ENCODE results near the gene ACER3. TPM values are rescaled to one million over a fixed set of nuclear protein-coding genes. Genes with fewer than 3 reads are reported as not detected.

The ACER3 gene
- total and polyA plus RNA-seq, 4 experiments from 2014 or later: 2.9 to 6.8 (median 5.0) TPM

- intact Hi-C loops (cut with micrococcal nuclease): no loop called here
- H3K4me1 ChIP-seq (ENCODE audit: insufficient read depth, low read length): no peaks in the 10 kb centered on the region
- H3K27ac ChIP-seq (ENCODE audit: low read depth, low read length): no peak overlapping the region
- H3K4me3 ChIP-seq (ENCODE audit: low read length in 2 of 2): no peak overlapping the region
- no peaks in the 10 kb centered on the region for H3K27me3 ChIP-seq (ENCODE audit: insufficient read depth, low read length)
- H3K9me3 Mint-ChIP-seq: peaks cover 0 to 2% (median 0%) of the 10 kb centered on the region in 8 donors
- no peaks in the 10 kb centered on the region for H3K36me3 Mint-ChIP-seq
- H3K27ac Mint-ChIP-seq: no peak overlapping the region
- ChIA-PET POLR2A (ENCODE audit: partially characterized antibody) (no interaction called here), CTCF (ENCODE audit: partially characterized antibody) (interaction anchor here (1.1 kb wide), 1 partner anchor 18 kb away, joined by 4 read pairs; no protein-coding TSS in a partner anchor)
- H3K4me1 Mint-ChIP-seq: no peaks in the 10 kb centered on the region
- H3K36me3 ChIP-seq (ENCODE audit: insufficient read depth, low read length): no peaks in the 10 kb centered on the region
- no peak for DNase-seq
- no peak overlapping the region for H3K4me3 Mint-ChIP-seq
- no peaks in the 10 kb centered on the region for H3K9me3 ChIP-seq (ENCODE audit: control insufficient read depth in 1 of 2, low read length in 2 of 2)
- H3K27me3 Mint-ChIP-seq: peaks cover 22 to 27% of the 10 kb centered on the region in 2 donors
Observed at GRCh38 chr11:77027275-77027674, 166.6 kb downstream of the ACER3 start.

DNA sequence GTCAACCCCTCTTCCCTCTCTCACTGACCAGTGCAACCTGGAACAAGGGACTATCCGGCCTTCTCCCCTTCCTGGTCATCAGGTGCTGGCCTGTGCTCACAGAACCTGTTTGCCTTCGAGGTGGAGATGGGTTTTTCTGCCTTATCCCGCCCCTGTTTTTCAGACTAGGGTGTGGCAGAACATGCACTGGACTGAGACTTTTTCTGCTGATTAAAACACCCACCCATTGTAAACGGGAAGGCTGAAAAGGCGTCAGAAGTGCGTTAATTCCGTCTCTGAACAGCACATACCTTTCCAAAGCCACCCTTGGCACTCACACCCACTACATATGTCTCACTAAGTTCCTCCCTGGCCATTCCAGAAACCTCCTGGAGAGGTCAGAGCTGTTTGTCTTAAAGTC, 169.1 kb downstream of the ACER3 start:
- Histone ChIP-seq H3K27me3 (ENCODE audit: insufficient read depth, low read length) (no peaks in the 10 kb centered on the region), H3K4me3 (ENCODE audit: low read length in 2 of 2) (no peak overlapping the region), H3K27ac (ENCODE audit: low read depth, low read length) (no peak overlapping the region), H3K9me3 (ENCODE audit: control insufficient read depth in 1 of 2, low read length in 2 of 2) (no peaks in the 10 kb centered on the region), H3K4me1 (ENCODE audit: insufficient read depth, low read length) (no peaks in the 10 kb centered on the region), H3K36me3 (ENCODE audit: insufficient read depth, low read length) (no peaks in the 10 kb centered on the region)
- Mint-ChIP-seq H3K4me1 (no peaks in the 10 kb centered on the region), H3K4me3 (no peak overlapping the region), H3K27ac (no peak overlapping the region), H3K27me3 (peaks cover 22 to 27% of the 10 kb centered on the region in 2 donors), H3K9me3 (peaks cover 0 to 2% (median 0%) of the 10 kb centered on the region in 8 donors), H3K36me3 (no peaks in the 10 kb centered on the region)
- no peak for DNase-seq
- ChIA-PET CTCF (ENCODE audit: partially characterized antibody) (no interaction called here), POLR2A (ENCODE audit: partially characterized antibody) (no interaction called here)
- intact Hi-C loops (cut with micrococcal nuclease): no loop called here

- no peaks in the 10 kb centered on the region for H3K36me3 Mint-ChIP-seq
- Histone ChIP-seq H3K4me3 (ENCODE audit: low read length in 2 of 2) (no peak overlapping the region), H3K4me1 (ENCODE audit: insufficient read depth, low read length) (no peaks in the 10 kb centered on the region), H3K36me3 (ENCODE audit: insufficient read depth, low read length) (no peaks in the 10 kb centered on the region), H3K27ac (ENCODE audit: low read depth, low read length) (no peak overlapping the region), H3K27me3 (ENCODE audit: insufficient read depth, low read length) (no peaks in the 10 kb centered on the region), H3K9me3 (ENCODE audit: control insufficient read depth in 1 of 2, low read length in 2 of 2) (no peaks in the 10 kb centered on the region)
- POLR2A ChIA-PET (ENCODE audit: partially characterized antibody): no interaction called here
- peaks cover 0 to 2% (median 0%) of the 10 kb centered on the region in 8 donors for H3K9me3 Mint-ChIP-seq
- intact Hi-C loops (cut with micrococcal nuclease): no loop called here
- DNase-seq: no peak
- H3K4me3 Mint-ChIP-seq: no peak overlapping the region
- peaks cover 24 to 33% of the 10 kb centered on the region in 2 donors for H3K27me3 Mint-ChIP-seq
- CTCF ChIA-PET (ENCODE audit: partially characterized antibody): interaction anchor here (0.8 to 0.9 kb wide), 2 partner anchors 60 to 96 kb away, joined by 4 to 6 read pairs; no protein-coding TSS in a partner anchor
- H3K4me1 Mint-ChIP-seq: no peaks in the 10 kb centered on the region
- H3K27ac Mint-ChIP-seq: no peak overlapping the region
Observed at GRCh38 chr11:77030834-77031414, 170.2 kb downstream of the ACER3 start.

- peaks cover 24 to 39% of the 10 kb centered on the region in 2 donors for H3K27me3 Mint-ChIP-seq
- POLR2A ChIA-PET (ENCODE audit: partially characterized antibody): no interaction called here
Observed at GRCh38 chr11:77031599-77031998, 170.9 kb downstream of the ACER3 start.

GRCh38 chr11:77035039-77035438, 174.3 kb downstream of the ACER3 start:
- no peak overlapping the region for H3K4me3 ChIP-seq (ENCODE audit: low read length in 2 of 2)
- H3K27ac ChIP-seq (ENCODE audit: low read depth, low read length): no peak overlapping the region
- H3K9me3 Mint-ChIP-seq: no peaks in the 10 kb centered on the region
- no peak overlapping the region for H3K4me3 Mint-ChIP-seq
- H3K4me1 Mint-ChIP-seq: peaks cover 6 to 15% (median 10%) of the 10 kb centered on the region in 4 donors
- DNase-seq: no peak
- H3K27me3 Mint-ChIP-seq: peaks cover 28 to 47% of the 10 kb centered on the region in 2 donors
- H3K27me3 ChIP-seq (ENCODE audit: insufficient read depth, low read length): no peaks in the 10 kb centered on the region
- H3K36me3 ChIP-seq (ENCODE audit: insufficient read depth, low read length): no peaks in the 10 kb centered on the region
- H3K36me3 Mint-ChIP-seq: no peaks in the 10 kb centered on the region
- POLR2A ChIA-PET (ENCODE audit: partially characterized antibody): no interaction called here
- no peaks in the 10 kb centered on the region for H3K4me1 ChIP-seq (ENCODE audit: insufficient read depth, low read length)
- CTCF ChIA-PET (ENCODE audit: partially characterized antibody): interaction anchor here (1.1 to 1.7 kb wide), 2 partner anchors 10 to 12 kb away, joined by 3 read pairs; no protein-coding TSS in a partner anchor
- H3K27ac Mint-ChIP-seq: no peak overlapping the region
- no peaks in the 10 kb centered on the region for H3K9me3 ChIP-seq (ENCODE audit: control insufficient read depth in 1 of 2, low read length in 2 of 2)
- intact Hi-C loops (cut with micrococcal nuclease): no loop called here

More at GRCh38 chr11:77031599-77031998, 170.9 kb downstream of the ACER3 start:
- Mint-ChIP-seq H3K36me3 (no peaks in the 10 kb centered on the region), H3K9me3 (peaks cover 0 to 2% (median 0%) of the 10 kb centered on the region in 8 donors), H3K4me3 (no peak overlapping the region), H3K27ac (no peak overlapping the region), H3K4me1 (peaks cover 0 to 1% (median 0%) of the 10 kb centered on the region in 4 donors)
- intact Hi-C loops (cut with micrococcal nuclease): no loop called here
- DNase-seq: no peak
- Histone ChIP-seq H3K27me3 (ENCODE audit: insufficient read depth, low read length) (no peaks in the 10 kb centered on the region), H3K9me3 (ENCODE audit: control insufficient read depth in 1 of 2, low read length in 2 of 2) (no peaks in the 10 kb centered on the region), H3K27ac (ENCODE audit: low read depth, low read length) (no peak overlapping the region), H3K36me3 (ENCODE audit: insufficient read depth, low read length) (no peaks in the 10 kb centered on the region), H3K4me1 (ENCODE audit: insufficient read depth, low read length) (no peaks in the 10 kb centered on the region), H3K4me3 (ENCODE audit: low read length in 2 of 2) (no peak overlapping the region)
- CTCF ChIA-PET (ENCODE audit: partially characterized antibody): interaction anchor here (0.7 to 0.8 kb wide), 2 partner anchors 59 to 96 kb away, joined by 3 to 6 read pairs; no protein-coding TSS in a partner anchor

- no peaks in the 10 kb centered on the region for H3K9me3 ChIP-seq (ENCODE audit: control insufficient read depth in 1 of 2, low read length in 2 of 2)
- DNase-seq: no peak
- Mint-ChIP-seq H3K36me3 (no peaks in the 10 kb centered on the region), H3K4me1 (peaks cover 6 to 15% (median 11%) of the 10 kb centered on the region in 4 donors), H3K27me3 (peaks cover 26 to 43% of the 10 kb centered on the region in 2 donors), H3K9me3 (no peaks in the 10 kb centered on the region), H3K4me3 (no peak overlapping the region), H3K27ac (no peak overlapping the region)
- H3K27me3 ChIP-seq (ENCODE audit: insufficient read depth, low read length): no peaks in the 10 kb centered on the region
- no peak overlapping the region for H3K27ac ChIP-seq (ENCODE audit: low read depth, low read length)
- ChIA-PET POLR2A (ENCODE audit: partially characterized antibody) (no interaction called here), CTCF (ENCODE audit: partially characterized antibody) (interaction anchor here (1.1 to 1.7 kb wide), 2 partner anchors 9 to 12 kb away, joined by 3 read pairs; no protein-coding TSS in a partner anchor)
- no peaks in the 10 kb centered on the region for H3K4me1 ChIP-seq (ENCODE audit: insufficient read depth, low read length)
- no peaks in the 10 kb centered on the region for H3K36me3 ChIP-seq (ENCODE audit: insufficient read depth, low read length)
- intact Hi-C loops (cut with micrococcal nuclease): no loop called here
- H3K4me3 ChIP-seq (ENCODE audit: low read length in 2 of 2): no peak overlapping the region
Observed at GRCh38 chr11:77035580-77035979, 174.9 kb downstream of the ACER3 start.

DNA sequence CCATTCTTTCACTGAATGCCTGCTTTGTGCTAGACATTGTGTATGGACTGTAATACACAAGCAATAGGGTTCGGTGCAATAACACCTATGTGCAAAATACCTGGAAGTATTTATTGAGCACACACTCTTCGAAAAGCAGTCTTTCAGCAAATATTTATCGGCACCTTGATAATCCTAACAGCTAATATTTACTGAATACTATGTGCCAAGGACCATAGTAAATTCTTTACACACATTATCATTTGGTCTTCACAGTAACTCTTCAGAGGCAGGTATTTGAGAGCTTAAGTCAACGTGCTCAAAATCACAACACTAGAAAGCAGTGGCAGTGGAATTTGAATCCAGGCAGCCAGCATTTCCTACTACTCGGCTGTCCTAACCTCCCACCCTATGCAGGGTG, 175.7 kb downstream of the ACER3 start:
- no peak for DNase-seq
- ChIA-PET CTCF (ENCODE audit: partially characterized antibody) (no interaction called here), POLR2A (ENCODE audit: partially characterized antibody) (no interaction called here)
- H3K4me3 Mint-ChIP-seq: no peak overlapping the region
- Histone ChIP-seq H3K4me3 (ENCODE audit: low read length in 2 of 2) (no peak overlapping the region), H3K9me3 (ENCODE audit: control insufficient read depth in 1 of 2, low read length in 2 of 2) (no peaks in the 10 kb centered on the region), H3K27ac (ENCODE audit: low read depth, low read length) (no peak overlapping the region), H3K4me1 (ENCODE audit: insufficient read depth, low read length) (no peaks in the 10 kb centered on the region), H3K27me3 (ENCODE audit: insufficient read depth, low read length) (no peaks in the 10 kb centered on the region), H3K36me3 (ENCODE audit: insufficient read depth, low read length) (no peaks in the 10 kb centered on the region)
- peaks cover 6 to 18% (median 12%) of the 10 kb centered on the region in 4 donors for H3K4me1 Mint-ChIP-seq
- H3K27me3 Mint-ChIP-seq: peaks cover 28 to 44% of the 10 kb centered on the region in 2 donors
- H3K27ac Mint-ChIP-seq: no peak overlapping the region
- no peaks in the 10 kb centered on the region for H3K36me3 Mint-ChIP-seq
- intact Hi-C loops (cut with micrococcal nuclease): no loop called here
- no peaks in the 10 kb centered on the region for H3K9me3 Mint-ChIP-seq

Measured in CD4-positive, alpha-beta memory T cell (primary cell).